Activated T-cell treated with anti-CD3 and anti-CD28 coated beads, Interleukin-2, amount 50 U/mL, for 24 hours (primary cell): ENCODE data around the gene HBD.

Source experiments
- DNase-seq: peaks from one replicate; pipeline ENCODE4 v3.0.0-alpha.2; 2020
- H3K27ac Mint-ChIP-seq: 2 replicates; pipeline ENCODE4 v1.8.0; 2020; ENCODE audit warnings: mild to moderate bottlenecking, mixed read lengths
- H3K27me3 Mint-ChIP-seq: 2 replicates; pipeline ENCODE4 v1.8.0; 2020; ENCODE audit warnings: mixed read lengths
- H3K36me3 Mint-ChIP-seq: 2 replicates; pipeline ENCODE4 v1.8.0; 2020; ENCODE audit warnings: low read depth, mixed read lengths
- H3K4me1 Mint-ChIP-seq: 2 replicates; pipeline ENCODE4 v1.8.0; 2020; ENCODE audit warnings: low read depth, mixed read lengths
- H3K4me3 Mint-ChIP-seq: 2 replicates; pipeline ENCODE4 v1.8.0; 2020; ENCODE audit warnings: mild to moderate bottlenecking, moderate library complexity, mixed read lengths
- H3K9me3 Mint-ChIP-seq: 2 replicates; pipeline ENCODE4 v1.8.0; 2020; ENCODE audit warnings: mixed read lengths

HBD gene

DNA sequence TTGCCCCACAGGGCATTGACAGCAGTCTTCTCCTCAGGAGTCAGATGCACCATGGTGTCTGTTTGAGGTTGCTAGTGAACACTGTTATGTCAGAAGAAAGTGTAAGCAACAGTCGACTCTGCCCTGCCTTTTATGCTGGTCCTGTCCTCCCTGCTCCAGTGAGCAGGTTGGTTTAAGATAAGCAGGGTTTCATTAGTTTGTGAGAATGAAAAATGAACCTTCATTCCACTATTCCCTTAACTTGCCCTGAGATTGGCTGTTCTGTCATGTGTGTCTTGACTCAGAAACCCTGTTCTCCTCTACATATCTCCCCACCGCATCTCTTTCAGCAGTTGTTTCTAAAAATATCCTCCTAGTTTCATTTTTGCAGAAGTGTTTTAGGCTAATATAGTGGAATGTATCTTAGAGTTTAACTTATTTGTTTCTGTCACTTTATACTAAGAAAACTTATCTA is at the start of gene HBD:
Gene HBD, minus strand, starts transcription at position 103 of the 454 bp plus-strand sequence. Its CDS starts 50 bp downstream, at position 53.
- Mint-ChIP-seq H3K27me3 (peaks cover 4% of the 10 kb centered on the region), H3K4me3 (no peak within 1 kb of the TSS), H3K27ac (no peak within 1 kb of the TSS), H3K36me3 (no peaks in the 10 kb centered on the region), H3K9me3 (no peaks in the 10 kb centered on the region), H3K4me1 (no peaks in the 10 kb centered on the region)
- DNase-seq, result no peak

DNA sequence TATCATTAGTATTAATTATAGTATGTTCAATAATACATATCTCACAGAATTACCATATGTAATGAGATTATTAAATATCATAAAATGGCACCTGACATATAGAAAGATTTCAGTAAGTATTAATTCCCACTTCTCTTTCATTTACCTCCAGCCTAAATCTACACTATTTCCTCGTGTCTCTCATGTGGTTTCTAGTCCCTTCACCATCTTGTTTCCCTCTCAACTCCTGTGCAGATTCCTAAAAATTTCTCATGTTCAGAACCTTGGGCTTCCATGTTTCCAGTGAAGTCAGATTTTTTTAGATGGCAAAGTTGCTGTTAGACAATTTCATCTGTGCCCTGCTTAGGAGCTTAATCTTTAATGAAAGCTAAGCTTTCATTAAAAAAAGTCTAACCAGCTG is 49.6 kb upstream of the HBD start:
- H3K9me3 Mint-ChIP-seq, result no peaks in the 10 kb centered on the region
- no peaks in the 10 kb centered on the region for H3K27me3 Mint-ChIP-seq
- no peaks in the 10 kb centered on the region for H3K4me1 Mint-ChIP-seq
- no peak for DNase-seq
- no peaks in the 10 kb centered on the region for H3K36me3 Mint-ChIP-seq
- no peak overlapping the region for H3K4me3 Mint-ChIP-seq
- no peak overlapping the region for H3K27ac Mint-ChIP-seq

DNA sequence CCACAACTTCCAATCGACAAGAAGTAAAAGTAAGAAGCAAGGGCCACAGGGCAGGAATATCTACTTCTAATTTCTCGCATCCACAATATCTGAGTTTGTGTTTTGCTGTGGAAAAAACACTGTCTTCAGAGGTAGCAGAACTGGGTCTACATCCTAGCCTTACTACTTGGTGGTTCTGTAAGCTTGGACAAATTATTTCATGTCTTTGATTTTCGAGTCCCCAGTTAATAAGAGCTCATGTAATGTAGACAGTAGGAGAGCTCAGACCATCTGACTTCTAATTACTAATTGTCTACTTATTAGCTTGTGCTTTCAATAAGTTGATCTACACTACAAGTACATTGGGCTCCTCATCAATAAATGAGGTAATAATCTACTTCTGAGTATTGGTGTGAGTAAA is 48.8 kb upstream of the HBD start:
- H3K9me3 Mint-ChIP-seq, result no peaks in the 10 kb centered on the region
- H3K36me3 Mint-ChIP-seq, result no peaks in the 10 kb centered on the region
- H3K27ac Mint-ChIP-seq, result no peak overlapping the region
- no peaks in the 10 kb centered on the region for H3K4me1 Mint-ChIP-seq
- no peak overlapping the region for H3K4me3 Mint-ChIP-seq
- no peaks in the 10 kb centered on the region for H3K27me3 Mint-ChIP-seq
- DNase-seq, result no peak

DNA sequence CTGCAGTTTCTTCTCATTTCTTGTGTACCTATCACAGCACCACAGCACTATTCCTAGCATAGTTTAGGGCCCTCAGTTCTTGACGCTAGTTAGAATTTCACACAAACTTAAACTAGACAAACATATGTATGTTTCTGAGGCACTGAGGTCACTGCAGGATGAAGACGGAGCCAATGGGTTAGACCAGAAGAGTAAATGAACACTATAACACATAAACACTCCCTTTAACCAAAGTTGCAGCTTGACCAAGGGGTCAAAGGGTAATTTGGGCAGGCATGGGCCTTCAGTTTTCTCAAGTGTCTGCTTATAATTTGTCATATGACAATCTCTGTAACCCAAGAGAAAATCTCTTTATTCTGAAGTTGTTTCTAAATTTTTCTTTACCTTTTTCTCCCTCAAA is 48.3 kb upstream of the HBD start:
- DNase-seq, result no peak
- H3K4me1 Mint-ChIP-seq, result no peaks in the 10 kb centered on the region
- no peak overlapping the region for H3K4me3 Mint-ChIP-seq
- no peaks in the 10 kb centered on the region for H3K36me3 Mint-ChIP-seq
- H3K27me3 Mint-ChIP-seq, result no peaks in the 10 kb centered on the region
- no peak overlapping the region for H3K27ac Mint-ChIP-seq
- no peaks in the 10 kb centered on the region for H3K9me3 Mint-ChIP-seq

DNA sequence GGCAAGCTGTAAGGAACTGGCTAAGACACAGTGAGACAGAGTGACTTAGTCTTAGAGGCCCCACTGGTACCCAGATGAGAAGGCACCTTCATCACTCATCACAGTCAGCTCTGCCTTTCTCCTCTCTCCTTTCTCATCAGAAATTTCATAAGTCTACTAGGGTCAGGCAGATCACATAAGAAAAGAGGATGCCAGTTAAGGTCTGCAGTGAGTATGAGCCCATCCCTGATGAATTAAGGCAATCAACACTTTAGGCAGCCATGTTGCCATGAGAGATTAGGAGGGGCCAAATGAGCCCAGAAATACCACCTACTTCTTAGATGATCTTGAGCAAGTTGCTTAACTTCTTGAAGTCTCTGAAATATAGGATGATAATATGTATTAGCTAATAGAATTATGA is 47.3 kb upstream of the HBD start:
- Mint-ChIP-seq H3K27me3 (no peaks in the 10 kb centered on the region), H3K4me1 (no peaks in the 10 kb centered on the region), H3K9me3 (no peaks in the 10 kb centered on the region), H3K36me3 (no peaks in the 10 kb centered on the region), H3K4me3 (no peak overlapping the region), H3K27ac (no peak overlapping the region)
- DNase-seq, result no peak

DNA sequence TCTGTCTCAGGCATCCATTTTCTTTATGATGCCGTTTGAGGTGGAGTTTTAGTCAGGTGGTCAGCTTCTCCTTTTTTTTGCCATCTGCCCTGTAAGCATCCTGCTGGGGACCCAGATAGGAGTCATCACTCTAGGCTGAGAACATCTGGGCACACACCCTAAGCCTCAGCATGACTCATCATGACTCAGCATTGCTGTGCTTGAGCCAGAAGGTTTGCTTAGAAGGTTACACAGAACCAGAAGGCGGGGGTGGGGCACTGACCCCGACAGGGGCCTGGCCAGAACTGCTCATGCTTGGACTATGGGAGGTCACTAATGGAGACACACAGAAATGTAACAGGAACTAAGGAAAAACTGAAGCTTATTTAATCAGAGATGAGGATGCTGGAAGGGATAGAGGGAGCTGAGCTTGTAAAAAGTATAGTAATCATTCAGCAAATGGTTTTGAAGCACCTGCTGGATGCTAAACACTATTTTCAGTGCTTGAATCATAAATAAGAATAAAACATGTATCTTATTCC is 46.4 kb upstream of the HBD start:
- Mint-ChIP-seq H3K4me1 (no peaks in the 10 kb centered on the region), H3K36me3 (no peaks in the 10 kb centered on the region), H3K4me3 (no peak overlapping the region), H3K9me3 (no peaks in the 10 kb centered on the region), H3K27ac (no peak overlapping the region), H3K27me3 (no peaks in the 10 kb centered on the region)
- no peak for DNase-seq

DNA sequence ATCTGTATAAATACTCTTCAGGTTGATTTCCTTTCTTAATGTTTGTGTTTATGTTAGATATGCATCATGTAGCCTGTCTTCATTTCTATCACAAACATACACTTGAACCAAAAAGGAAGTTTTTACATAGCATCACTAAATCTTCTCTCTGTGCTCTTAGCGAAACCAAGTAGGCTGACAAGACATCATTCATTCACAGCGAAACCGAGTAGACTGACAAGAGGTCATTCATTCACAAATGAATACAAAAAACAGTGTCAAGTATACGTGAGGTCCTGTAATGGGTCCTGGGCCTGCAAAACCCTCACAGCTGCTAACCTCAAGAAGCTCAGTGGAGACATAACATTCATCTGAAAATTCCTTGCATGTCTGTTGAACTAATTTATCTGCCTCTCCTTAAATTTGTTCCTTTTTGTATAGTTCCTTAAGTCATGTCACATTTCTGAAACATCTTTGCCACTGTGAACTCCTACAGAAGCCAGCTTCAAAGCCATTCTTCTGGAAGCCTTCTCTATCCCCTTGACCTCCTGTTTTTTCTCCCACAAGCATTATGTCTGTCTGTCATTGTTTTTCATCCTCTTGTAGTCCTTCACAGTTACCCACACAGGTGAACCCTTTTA is 45.3 kb upstream of the HBD start:
- DNase-seq, result no peak
- H3K27me3 Mint-ChIP-seq, result peaks cover under 1% of the 10 kb centered on the region
- H3K36me3 Mint-ChIP-seq, result no peaks in the 10 kb centered on the region
- H3K9me3 Mint-ChIP-seq, result no peaks in the 10 kb centered on the region
- H3K4me1 Mint-ChIP-seq, result no peaks in the 10 kb centered on the region
- no peak overlapping the region for H3K27ac Mint-ChIP-seq
- no peak overlapping the region for H3K4me3 Mint-ChIP-seq

DNA sequence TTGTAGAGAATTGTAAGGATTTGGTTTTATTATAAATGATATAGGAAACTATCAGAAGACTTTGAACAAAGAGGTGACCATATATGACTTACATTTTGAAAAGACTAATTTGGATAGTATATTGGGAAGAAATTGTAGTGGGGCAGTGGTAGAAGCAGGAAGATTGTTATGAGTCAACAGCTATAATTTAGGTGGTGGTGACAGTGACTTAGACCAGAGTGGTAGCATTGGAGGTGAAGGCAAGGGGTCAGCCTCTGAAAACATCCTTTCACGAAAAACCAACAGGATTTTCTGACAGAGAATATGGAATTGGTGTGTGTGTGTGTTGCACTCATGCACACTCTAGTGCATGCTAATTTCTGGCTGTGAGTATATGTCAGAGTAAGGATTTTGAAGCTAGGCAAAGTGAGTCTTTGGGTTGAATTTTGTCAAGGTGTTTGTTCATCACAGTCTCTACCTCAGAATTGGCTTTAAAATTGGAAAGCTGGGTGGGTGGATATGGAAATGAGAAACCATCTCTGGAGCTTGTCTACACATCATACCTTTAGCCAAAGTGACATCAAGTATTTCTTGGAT is 43.6 kb upstream of the HBD start:
- H3K27me3 Mint-ChIP-seq, result peaks cover 5% of the 10 kb centered on the region
- H3K36me3 Mint-ChIP-seq, result no peaks in the 10 kb centered on the region
- no peaks in the 10 kb centered on the region for H3K9me3 Mint-ChIP-seq
- no peak for DNase-seq
- no peak overlapping the region for H3K4me3 Mint-ChIP-seq
- no peaks in the 10 kb centered on the region for H3K4me1 Mint-ChIP-seq
- H3K27ac Mint-ChIP-seq, result no peak overlapping the region

DNA sequence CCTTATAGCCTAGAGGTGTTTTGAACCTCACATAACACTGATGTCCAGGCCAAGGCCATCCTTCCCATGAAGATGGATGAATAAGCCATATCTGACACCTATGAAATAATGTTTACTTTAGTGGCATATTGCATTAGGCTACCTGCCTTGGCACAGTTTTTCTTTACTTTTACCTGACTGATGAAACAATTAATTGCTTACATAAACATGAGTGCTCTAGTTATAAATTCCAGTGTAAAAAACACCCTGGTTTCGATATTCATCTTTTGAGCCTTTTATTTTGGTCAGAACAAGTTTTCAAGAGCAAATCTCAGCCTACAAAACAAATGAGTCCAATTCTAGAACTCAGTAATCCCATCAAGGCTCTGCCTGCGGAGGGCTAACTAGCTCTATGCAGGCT is 42.4 kb upstream of the HBD start:
- no peak for DNase-seq
- no peaks in the 10 kb centered on the region for H3K36me3 Mint-ChIP-seq
- peaks cover 5% of the 10 kb centered on the region for H3K27me3 Mint-ChIP-seq
- no peaks in the 10 kb centered on the region for H3K4me1 Mint-ChIP-seq
- no peak overlapping the region for H3K4me3 Mint-ChIP-seq
- H3K27ac Mint-ChIP-seq, result no peak overlapping the region
- no peaks in the 10 kb centered on the region for H3K9me3 Mint-ChIP-seq

DNA sequence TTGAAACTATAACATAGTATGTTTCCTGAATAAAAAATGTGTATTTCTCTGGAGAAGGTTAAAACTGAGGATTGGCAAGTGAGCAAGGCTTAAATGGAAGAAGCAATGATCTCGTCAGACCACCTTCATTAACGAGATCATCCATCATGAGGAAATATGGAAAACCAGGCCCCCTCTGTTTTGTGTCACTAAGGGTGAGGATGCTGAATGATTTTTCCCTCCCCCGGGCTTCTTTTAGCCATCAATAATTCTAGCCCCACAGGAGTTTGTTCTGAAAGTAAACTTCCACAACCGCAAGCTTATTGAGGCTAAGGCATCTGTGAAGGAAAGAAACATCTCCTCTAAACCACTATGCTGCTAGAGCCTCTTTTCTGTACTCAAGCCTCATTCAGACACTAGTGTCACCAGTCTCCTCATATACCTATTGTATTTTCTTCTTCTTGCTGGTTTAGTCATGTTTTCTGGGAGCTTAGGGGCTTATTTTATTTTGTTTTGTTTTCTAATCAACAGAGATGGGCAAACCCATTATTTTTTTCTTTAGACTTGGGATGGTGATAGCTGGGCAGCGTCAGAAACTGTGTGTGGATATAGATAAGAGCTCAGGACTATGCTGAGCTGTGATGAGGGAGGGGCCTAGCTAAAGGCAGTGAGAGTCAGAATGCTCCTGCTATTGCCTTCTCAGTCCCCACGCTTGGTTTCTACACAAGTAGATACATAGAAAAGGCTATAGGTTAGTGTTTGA is 41.3 kb upstream of the HBD start:
- Mint-ChIP-seq H3K9me3 (no peaks in the 10 kb centered on the region), H3K4me3 (no peak overlapping the region), H3K27ac (no peak overlapping the region), H3K27me3 (peaks cover 5% of the 10 kb centered on the region), H3K4me1 (no peaks in the 10 kb centered on the region), H3K36me3 (no peaks in the 10 kb centered on the region)
- no peak for DNase-seq

DNA sequence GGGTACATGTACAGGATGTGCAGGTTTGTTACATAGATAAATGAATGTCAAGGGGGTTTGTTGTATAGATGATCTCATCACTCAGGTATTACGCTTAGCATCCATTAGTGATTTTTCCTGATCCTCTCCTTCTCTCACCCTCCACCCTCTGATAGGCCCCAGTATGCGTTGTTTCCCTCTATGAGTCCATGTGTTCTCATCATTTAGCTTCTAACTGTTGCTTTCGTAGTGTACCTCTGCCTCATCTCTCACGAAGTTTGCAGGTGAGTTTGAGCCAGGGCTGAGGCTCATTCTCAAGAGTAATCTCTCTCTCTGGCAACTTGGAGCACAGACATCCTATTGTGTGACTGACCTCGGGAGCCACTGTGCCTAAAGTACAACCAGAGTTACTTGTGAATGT is 40.1 kb upstream of the HBD start:
- Mint-ChIP-seq H3K9me3 (no peaks in the 10 kb centered on the region), H3K4me1 (no peaks in the 10 kb centered on the region), H3K36me3 (no peaks in the 10 kb centered on the region), H3K27ac (no peak overlapping the region), H3K4me3 (no peak overlapping the region), H3K27me3 (peaks cover 5% of the 10 kb centered on the region)
- no peak for DNase-seq

DNA sequence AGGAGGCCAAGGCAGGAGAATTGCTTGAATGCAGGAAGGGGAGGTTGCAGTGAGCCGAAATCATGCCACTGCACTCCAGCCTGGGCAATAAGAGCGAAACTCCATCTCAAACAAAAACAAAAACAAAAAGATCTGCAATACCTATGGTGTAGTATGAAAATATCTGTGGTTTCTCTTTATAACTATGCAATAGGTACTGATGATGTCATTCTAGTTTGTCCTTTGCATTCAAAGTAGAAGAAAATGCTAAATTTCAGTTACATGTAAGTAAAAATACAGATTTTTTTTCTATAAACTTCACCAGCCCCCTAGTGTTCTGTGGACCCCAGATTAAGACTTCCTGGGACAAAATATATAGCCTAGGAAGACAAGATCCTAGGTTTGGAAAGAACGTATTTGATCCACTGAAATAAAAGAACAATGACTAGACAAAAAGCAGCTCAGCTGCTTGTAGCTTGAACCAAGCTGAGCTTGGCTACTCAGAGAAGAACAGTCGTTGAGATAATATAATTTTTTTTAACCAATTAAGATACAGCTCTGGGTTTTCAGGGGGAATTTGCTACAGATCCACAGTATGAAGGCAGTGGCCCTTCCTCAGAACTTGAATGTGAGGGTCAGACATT is 38.2 kb upstream of the HBD start:
- Mint-ChIP-seq H3K4me3 (no peak overlapping the region), H3K4me1 (no peaks in the 10 kb centered on the region), H3K36me3 (no peaks in the 10 kb centered on the region), H3K27me3 (peaks cover 5% of the 10 kb centered on the region), H3K27ac (no peak overlapping the region), H3K9me3 (no peaks in the 10 kb centered on the region)
- no peak for DNase-seq

DNA sequence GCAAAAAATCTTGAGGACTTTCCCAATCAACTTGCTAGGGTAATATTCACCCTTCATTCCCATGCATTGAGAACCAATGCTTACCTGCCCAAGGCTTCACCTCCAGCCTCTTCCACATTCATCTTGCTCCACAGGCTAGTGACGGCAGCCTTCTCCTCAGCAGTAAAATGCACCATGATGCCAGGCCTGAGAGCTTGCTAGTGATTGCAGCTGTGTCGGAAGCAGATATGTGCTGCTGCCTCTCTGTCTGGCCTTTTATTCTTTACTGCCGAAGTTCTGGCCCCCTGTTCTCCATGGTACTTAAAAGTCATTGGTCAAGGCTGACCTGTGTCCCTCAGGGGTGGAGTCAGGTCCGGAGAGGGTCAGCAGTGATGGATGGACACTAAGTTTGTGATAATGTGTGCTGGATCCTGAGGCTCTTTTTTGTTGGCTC is 35.4 kb upstream of the HBD start, which contains the start of gene HBE1:
Gene HBE1, minus strand, starts transcription at position 231 of the 433 bp plus-strand sequence. Its CDS starts 55 bp downstream, at position 176.
- no peak for DNase-seq
- Mint-ChIP-seq H3K27ac (no peak within 1 kb of the TSS), H3K4me3 (no peak within 1 kb of the TSS), H3K36me3 (no peaks in the 10 kb centered on the region), H3K9me3 (no peaks in the 10 kb centered on the region), H3K4me1 (no peaks in the 10 kb centered on the region), H3K27me3 (peaks cover 5% of the 10 kb centered on the region)

DNA sequence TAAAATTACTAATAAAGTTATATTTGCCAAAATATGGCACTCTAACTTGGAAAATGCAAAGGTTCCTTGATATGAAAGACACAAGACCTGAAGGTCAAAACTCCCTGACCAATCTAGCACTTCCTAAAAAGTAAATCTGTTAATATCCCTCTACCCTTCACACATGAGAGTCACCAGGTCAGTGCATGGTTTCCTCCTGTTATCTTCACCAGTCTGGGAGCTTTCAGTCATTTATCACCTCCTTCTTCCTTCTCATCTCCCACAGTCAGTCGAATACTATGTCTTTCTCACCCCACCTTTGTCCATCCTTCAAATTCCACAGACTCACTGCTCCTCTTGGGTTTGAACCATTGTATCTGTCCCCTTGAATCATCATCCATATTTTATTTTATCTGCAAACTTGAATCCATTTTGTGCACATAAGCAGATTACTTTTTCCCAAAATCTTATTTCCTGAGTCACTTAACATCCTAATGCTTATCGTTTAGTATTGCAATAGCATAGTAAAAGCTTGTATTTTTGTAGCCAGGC is 32.8 kb upstream of the HBD start:
- Mint-ChIP-seq H3K9me3 (no peaks in the 10 kb centered on the region), H3K27ac (no peak overlapping the region), H3K36me3 (no peaks in the 10 kb centered on the region), H3K4me3 (no peak overlapping the region), H3K4me1 (no peaks in the 10 kb centered on the region), H3K27me3 (peaks cover under 1% of the 10 kb centered on the region)
- DNase-seq, result no peak
